GM23338 (cell line): Measurements from ENCODE around the gene COMTD1. TPM values are rescaled to one million over a fixed set of nuclear protein-coding genes. Genes with fewer than 3 reads are reported as not detected.
"Not testable (repeated sequence)": the region's sequence is repeated elsewhere in the genome, so short reads cannot be mapped to it uniquely, and the experiment has no call there.

ENCODE experiments used
- ATAC-seq: fragments of 200-7000 bp; cut with Tn5 transposase; 3 replicates; pipeline ENCODE4 v1.9.1; 2020
- DNase-seq: peaks from one replicate; pipeline ENCODE4 v3.0.0-alpha.2; 2015; ENCODE audit warnings: low spot score
- H2AFZ ChIP-seq: fragments of 200-600 bp; sonication (generic); 2 replicates; pipeline ENCODE4 v1.8.0; 2016; ENCODE audit warnings: antibody characterized with exemption, mild to moderate bottlenecking, moderate library complexity
- H3F3A ChIP-seq: fragments of 200-600 bp; sonication (generic); replicated peaks from 2 replicates; pipeline ENCODE4 v1.8.0; 2017; ENCODE audit warnings: antibody characterized with exemption, mixed run types, low read depth
- H3K27ac ChIP-seq: fragments of 200-600 bp; sonication (generic); 2 replicates; pipeline ENCODE4 v1.6.1; 2016; ENCODE audit warnings: low read depth
- H3K27me3 ChIP-seq: fragments of 200-600 bp; sonication (generic); 2 replicates; pipeline ENCODE4 v1.8.0; 2016; ENCODE audit warnings: mild to moderate bottlenecking, mixed run types, moderate library complexity; ENCODE audit not compliant: insufficient read depth
- H3K36me3 ChIP-seq: fragments of 200-600 bp; sonication (generic); 2 replicates; pipeline ENCODE4 v1.8.0; 2016; ENCODE audit warnings: mild to moderate bottlenecking; ENCODE audit not compliant: insufficient read depth
- H3K4me1 ChIP-seq: fragments of 200-600 bp; sonication (generic); 2 replicates; pipeline ENCODE4 v1.8.0; 2016; ENCODE audit warnings: mild to moderate bottlenecking, moderate library complexity; ENCODE audit not compliant: insufficient read depth
- H3K4me2 ChIP-seq: fragments of 200-600 bp; sonication (generic); 2 replicates; pipeline ENCODE4 v1.7.1; 2017; ENCODE audit warnings: mixed run types
- H3K4me3 ChIP-seq: fragments of 200-600 bp; sonication (generic); 2 replicates; pipeline ENCODE4 v1.6.1; 2016; ENCODE audit warnings: mixed run types
- H3K79me2 ChIP-seq: fragments of 200-600 bp; sonication (generic); replicated peaks from 2 replicates; pipeline ENCODE4 v1.8.0; 2017; ENCODE audit warnings: mild to moderate bottlenecking; ENCODE audit not compliant: insufficient read depth
- H3K9me2 ChIP-seq: fragments of 200-600 bp; sonication (generic); 2 replicates; pipeline ENCODE4 v1.8.0; 2017; ENCODE audit not compliant: insufficient read depth
- H4K20me1 ChIP-seq: fragments of 200-600 bp; sonication (generic); replicated peaks from 2 replicates; pipeline ENCODE4 v1.8.0; 2017; ENCODE audit warnings: mild to moderate bottlenecking; ENCODE audit not compliant: insufficient read depth
- H3K27ac Mint-ChIP-seq: 2 replicates; pipeline ENCODE4 v1.8.0; 2020; ENCODE audit warnings: inconsistent platforms, mild to moderate bottlenecking, moderate library complexity, mixed read lengths
- H3K27me3 Mint-ChIP-seq: 3 replicates; pipeline ENCODE4 v1.8.0; 2022; ENCODE audit warnings: low read depth, mild to moderate bottlenecking, moderate library complexity, mixed read lengths, inconsistent platforms; ENCODE audit not compliant: insufficient read depth, poor library complexity
- H3K36me3 Mint-ChIP-seq: 3 replicates; pipeline ENCODE4 v1.8.0; 2021; ENCODE audit warnings: low read depth, mild to moderate bottlenecking, inconsistent platforms, moderate library complexity, mixed read lengths
- H3K4me1 Mint-ChIP-seq: 3 replicates; pipeline ENCODE4 v1.8.0; 2020; ENCODE audit warnings: mild to moderate bottlenecking, inconsistent platforms, mixed read lengths
- H3K4me3 Mint-ChIP-seq: 3 replicates; pipeline ENCODE4 v1.8.0; 2021; ENCODE audit warnings: moderate library complexity, mild to moderate bottlenecking, inconsistent platforms, mixed read lengths
- H3K9me3 Mint-ChIP-seq: 3 replicates; pipeline ENCODE4 v1.8.0; 2020; ENCODE audit warnings: moderate library complexity, mild to moderate bottlenecking, inconsistent platforms, mixed read lengths
- CREB1 ChIP-seq: fragments of 250-450 bp; sonication (Bioruptor Pico); IDR thresholded peaks from 2 replicates; pipeline ENCODE4 v1.5.0; 2020; ENCODE audit warnings: low read depth, mild to moderate bottlenecking, moderate library complexity
- ETS1 ChIP-seq: IDR thresholded peaks from 2 replicates; pipeline ENCODE4 v1.6.1; 2016; ENCODE audit warnings: antibody characterized with exemption
- EZH2 ChIP-seq: fragments of 200-600 bp; sonication (generic); IDR thresholded peaks from one replicate; pipeline ENCODE4 v1.8.0; 2017; ENCODE audit warnings: antibody characterized with exemption, mild to moderate bottlenecking, low read depth; ENCODE audit not compliant: unreplicated experiment
- REST ChIP-seq: IDR thresholded peaks from one replicate; pipeline ENCODE4 v1.6.1; 2018; ENCODE audit warnings: antibody characterized with exemption; ENCODE audit not compliant: unreplicated experiment
- STAT1 ChIP-seq: IDR thresholded peaks from one replicate; pipeline ENCODE4 v1.6.1; 2016; ENCODE audit warnings: antibody characterized with exemption; ENCODE audit not compliant: unreplicated experiment
- polyA plus RNA-seq: library from polyadenylated mRNA; unstranded; fragments of >200 nt; fragmentation: Nextera tagmentation; extraction: Ambion mirVana; gene quantifications from 2 replicates; pipeline ENCODE4 v1.2.1, GENCODE V29; 2016
- total RNA-seq: library from RNA; depleted of rRNA; stranded (reverse); fragments of >200 nt; shearing (Covaris generic); gene quantifications from 2 replicates; pipeline ENCODE4 v1.2.3, GENCODE V29; 2014

Gene COMTD1
- total and polyA plus RNA-seq, 2 experiments from 2014 or later: 40.0 to 46.7 TPM

GRCh38 chr10:75207079-75207856 is 28.5 kb downstream of the COMTD1 start:
- no peak for DNase-seq
- no peaks in the 10 kb centered on the region for H3K9me2 ChIP-seq
- no peak for ATAC-seq
- H2AFZ ChIP-seq: no peak overlapping the region
- H3K27ac ChIP-seq: no peak overlapping the region
- H3K27ac Mint-ChIP-seq: no peak overlapping the region; the same call in 1 of the 2 replicates
- H3K4me1 ChIP-seq: peaks cover 5% of the 10 kb centered on the region
- no peak overlapping the region for H3K4me3 Mint-ChIP-seq
- no peaks in the 10 kb centered on the region for H3K27me3 ChIP-seq
- peaks cover 12% of the 10 kb centered on the region for H3K36me3 Mint-ChIP-seq
- H3F3A ChIP-seq: 0 out of 2 replicates have a peak, but pooled peaks cover 4% of the 10 kb centered on the region
- no peak overlapping the region for H3K4me2 ChIP-seq
- no peaks in the 10 kb centered on the region for H3K36me3 ChIP-seq
- TF ChIP-seq ETS1 (no peak), CREB1 (CRISPR knock-in tag) (no peak), EZH2 (no peak), REST (no peak), STAT1 (no peak)
- peaks cover 23% of the 10 kb centered on the region for H3K4me1 Mint-ChIP-seq
- no peaks in the 10 kb centered on the region; the same call in none of the 2 replicates for H4K20me1 ChIP-seq
- peaks cover 16% of the 10 kb centered on the region for H3K79me2 ChIP-seq
- H3K4me3 ChIP-seq: no peak overlapping the region
- no peaks in the 10 kb centered on the region for H3K9me3 Mint-ChIP-seq
- peaks cover 11% of the 10 kb centered on the region for H3K27me3 Mint-ChIP-seq

- not testable (repeated sequence) for H4K20me1 ChIP-seq, H3K4me3 Mint-ChIP-seq, H3K27me3 ChIP-seq, H3F3A ChIP-seq, ATAC-seq, H3K9me3 Mint-ChIP-seq, H3K79me2 ChIP-seq, H3K4me3 ChIP-seq, H3K4me2 ChIP-seq, H3K4me1 ChIP-seq, H3K36me3 Mint-ChIP-seq, H3K27ac ChIP-seq, H2AFZ ChIP-seq, H3K9me2 ChIP-seq, H3K27ac Mint-ChIP-seq, H3K36me3 ChIP-seq, DNase-seq
- H3K4me1 Mint-ChIP-seq: peaks cover 22% of the 10 kb centered on the region
- peaks cover 11% of the 10 kb centered on the region for H3K27me3 Mint-ChIP-seq
Measured at GRCh38 chr10:75206638-75207037, 29.1 kb downstream of the COMTD1 start.
